Neural cell (in vitro differentiated cells): ENCODE data around the gene SMARCC2.

Source experiments
- POLR2AphosphoS5 ChIP-seq: IDR thresholded peaks from 2 replicates; pipeline ENCODE4 v1.6.1; 2012
- TF ChIP-seq, protein P1 (sequence below): fragments of 450-650 bp; IDR thresholded peaks from 2 replicates; pipeline ENCODE4 v1.5.1; 2014; ENCODE audit warnings: antibody characterized with exemption, mild to moderate bottlenecking, moderate library complexity; ENCODE audit not compliant: poor library complexity, severe bottlenecking

DNA sequence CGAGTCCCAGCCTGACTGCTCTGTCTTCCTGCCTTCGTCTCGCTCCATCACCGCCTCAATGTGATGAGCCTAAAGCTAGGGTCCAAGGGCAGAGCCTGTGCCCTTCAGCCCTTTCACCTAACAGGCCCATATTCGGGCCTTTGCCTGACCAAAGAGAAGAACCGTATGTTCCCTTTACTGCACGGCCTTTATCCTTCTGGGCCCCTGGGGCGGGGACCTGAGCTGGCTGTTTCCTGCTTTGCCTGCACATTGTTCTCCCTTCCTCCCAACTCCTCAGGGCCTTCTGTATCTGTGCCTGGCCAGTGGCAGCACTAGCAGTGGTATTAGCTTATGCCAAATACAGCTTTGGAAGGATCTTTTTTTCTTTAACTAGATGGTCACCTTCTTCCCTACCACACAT, 45.4 kb downstream of the SMARCC2 start:
- TF ChIP-seq, protein P1, sequence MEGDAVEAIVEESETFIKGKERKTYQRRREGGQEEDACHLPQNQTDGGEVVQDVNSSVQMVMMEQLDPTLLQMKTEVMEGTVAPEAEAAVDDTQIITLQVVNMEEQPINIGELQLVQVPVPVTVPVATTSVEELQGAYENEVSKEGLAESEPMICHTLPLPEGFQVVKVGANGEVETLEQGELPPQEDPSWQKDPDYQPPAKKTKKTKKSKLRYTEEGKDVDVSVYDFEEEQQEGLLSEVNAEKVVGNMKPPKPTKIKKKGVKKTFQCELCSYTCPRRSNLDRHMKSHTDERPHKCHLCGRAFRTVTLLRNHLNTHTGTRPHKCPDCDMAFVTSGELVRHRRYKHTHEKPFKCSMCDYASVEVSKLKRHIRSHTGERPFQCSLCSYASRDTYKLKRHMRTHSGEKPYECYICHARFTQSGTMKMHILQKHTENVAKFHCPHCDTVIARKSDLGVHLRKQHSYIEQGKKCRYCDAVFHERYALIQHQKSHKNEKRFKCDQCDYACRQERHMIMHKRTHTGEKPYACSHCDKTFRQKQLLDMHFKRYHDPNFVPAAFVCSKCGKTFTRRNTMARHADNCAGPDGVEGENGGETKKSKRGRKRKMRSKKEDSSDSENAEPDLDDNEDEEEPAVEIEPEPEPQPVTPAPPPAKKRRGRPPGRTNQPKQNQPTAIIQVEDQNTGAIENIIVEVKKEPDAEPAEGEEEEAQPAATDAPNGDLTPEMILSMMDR = no peak
- no peak for TF ChIP-seq POLR2AphosphoS5
